T-cell (primary cell): ENCODE measurements around the gene SMPD3. TPM values are rescaled to one million over a fixed set of nuclear protein-coding genes. Genes with fewer than 3 reads are reported as not detected.

ENCODE experiments used
- ATAC-seq, 4 experiments: fragments of 200-7000 bp in 3 of 4; fragments of 150-1000 bp in 1 of 4; cut with Tn5 transposase; replicated peaks in 1 of 4; 1 replicate in 3 of 4; 2 replicates in 1 of 4; pipeline ENCODE4 v1.10.0; 2021; ENCODE audit warnings: moderate library complexity in 3 of 4, mild to moderate bottlenecking in 2 of 4, moderate number of reproducible peaks in 1 of 4
- CTCF ChIA-PET, 2 donors: fragments of 300-600 bp; sonication (Branson Sonifier 250); formaldehyde crosslinking; loops; one replicate each; lab custom pipeline; 2022; ENCODE audit warnings: antibody characterized with exemption in 2 of 2; lab: Charles Lee
- POLR2A ChIA-PET, 2 donors: fragments of 300-600 bp; sonication (Branson Sonifier 250); formaldehyde crosslinking; loops; one replicate each; lab custom pipeline; 2022; ENCODE audit warnings: antibody characterized with exemption in 2 of 2; lab: Charles Lee
- DNase-seq, 35 experiments: peaks; one replicate each; pipeline versions ENCODE4 v3.0.0 to v3.0.0-alpha.2; 2013 to 2023
- H3K27ac ChIP-seq: one replicate; pipeline ENCODE4 v1.5.1; 2013; ENCODE audit warnings: low read length
- H3K27me3 ChIP-seq, 2 experiments: replicated peaks in 1 of 2; 1 replicate in 1 of 2; 2 replicates in 1 of 2; pipeline versions ENCODE4 v1.6.1 to v1.7.0; 2013; ENCODE audit warnings: low read length in 1 of 2, mixed read lengths in 1 of 2; ENCODE audit not compliant: control insufficient read depth in 2 of 2, insufficient read depth in 2 of 2; ENCODE audit errors: extremely low read depth in 1 of 2
- H3K36me3 ChIP-seq, 2 donors: 1 replicate in 1 of 2; 2 replicates in 1 of 2; pipeline versions ENCODE4 v1.6.1 to v1.7.0; 2013; ENCODE audit warnings: low read length in 1 of 2; ENCODE audit not compliant: control insufficient read depth in 2 of 2, insufficient read depth in 1 of 2; ENCODE audit errors: extremely low read depth in 1 of 2
- H3K4me1 ChIP-seq, 2 experiments: 1 replicate in 1 of 2; 2 replicates in 1 of 2; pipeline versions ENCODE4 v1.6.1 to v1.7.0; 2013; ENCODE audit warnings: low read length in 2 of 2, mixed read lengths in 1 of 2; ENCODE audit not compliant: insufficient read depth in 2 of 2, control insufficient read depth in 1 of 2; ENCODE audit errors: extremely low read depth in 1 of 2
- H3K4me3 ChIP-seq, 2 donors: 1 replicate in 1 of 2; 2 replicates in 1 of 2; pipeline versions ENCODE4 v1.5.1 to v1.7.0; 2013; ENCODE audit warnings: mild to moderate bottlenecking in 2 of 2, low read length in 1 of 2, moderate library complexity in 1 of 2; ENCODE audit not compliant: control insufficient read depth in 1 of 2; ENCODE audit errors: extremely low read depth in 1 of 2
- H3K9me3 ChIP-seq: 2 replicates; pipeline ENCODE4 v1.7.0; 2013
- H3K27ac Mint-ChIP-seq, 2 donors: one replicate each; pipeline ENCODE4 v1.8.0; 2020 to 2021; ENCODE audit warnings: mild to moderate bottlenecking in 2 of 2, mixed read lengths in 2 of 2
- H3K27me3 Mint-ChIP-seq, 2 donors: one replicate each; pipeline ENCODE4 v1.8.0; 2021 to 2022; ENCODE audit warnings: mixed read lengths in 2 of 2
- H3K36me3 Mint-ChIP-seq: one replicate; pipeline ENCODE4 v1.8.0; 2021; ENCODE audit warnings: mixed read lengths
- H3K4me1 Mint-ChIP-seq, 3 donors: one replicate each; pipeline ENCODE4 v1.8.0; 2020 to 2022; ENCODE audit warnings: mixed read lengths in 3 of 3, mild to moderate bottlenecking in 1 of 3
- H3K4me3 Mint-ChIP-seq, 3 donors: one replicate each; pipeline ENCODE4 v1.8.0; 2020 to 2022; ENCODE audit warnings: mild to moderate bottlenecking in 3 of 3, mixed read lengths in 3 of 3, moderate library complexity in 3 of 3
- H3K9me3 Mint-ChIP-seq, 3 donors: one replicate each; pipeline ENCODE4 v1.8.0; 2020 to 2022; ENCODE audit warnings: mixed read lengths in 3 of 3
- WGBS: methylation state at CpG from one replicate; pipeline ENCODE4 v1.1.5; 2013; ENCODE audit warnings: missing lambda C conversion rate; ENCODE audit not compliant: insufficient coverage; 5-methylcytosine and 5-hydroxymethylcytosine counted together
- total RNA-seq, 35 experiments: library from RNA in 6 of 35; stranded (reverse) in 6 of 35; fragments of 120-200 nt in 1 of 35; gene quantifications; one replicate each; pipeline versions ENCODE4 v1.2.1 to v1.2.4 and lab custom pipeline; 2013 to 2026

SMPD3 gene
- total RNA-seq, 5 donors from 2014 or later (not counting 1 experiment from before 2014, with no cell fraction given): 0.93 to 2.3 (median 1.7) TPM

GRCh38 chr16:68310437-68310773 is 137.9 kb downstream of the SMPD3 start:
- Mint-ChIP-seq H3K27ac (peak overlapping the region; percentile 97 to 98), H3K27me3 (no peaks in the 10 kb centered on the region), H3K4me3 (peak overlapping the region; percentile 95 to 99 (median 98)), H3K36me3 (peaks cover 29% of the 10 kb centered on the region), H3K4me1 (peaks cover 46 to 60% (median 55%) of the 10 kb centered on the region in 3 donors), H3K9me3 (no peaks in the 10 kb centered on the region)
- Histone ChIP-seq H3K36me3 (peaks cover 6 to 52% of the 10 kb centered on the region in 2 donors), H3K4me1 (peaks cover 23 to 55% of the 10 kb centered on the region in 2 experiments), H3K9me3 (no peaks in the 10 kb centered on the region), H3K4me3 (peak overlapping the region; percentile 92 to 94), H3K27ac (peak overlapping the region; percentile 64), H3K27me3 (no peaks in the 10 kb centered on the region)
- ChIA-PET CTCF (interaction anchor here (0.5 to 2.7 kb wide), 13 partner anchors 10 to 69 kb away, joined by 3 to 73 read pairs (median 3); partner anchors contain the start of genes SLC7A6 (in 2 of the 2) and PLA2G15 (in 1 of the 2)), POLR2A (interaction anchor here in 1 of 2 donors (1.0 to 1.4 kb wide), 4 partner anchors 19 to 46 kb away, joined by 3 to 5 read pairs (median 4); partner anchors contain the start of gene SLC7A6)
- under 1% methylated on average over 29 of the region's 29 CpGs for WGBS
- DNase-seq: peak in 1 of 35 experiments; percentile 4
- no peak for ATAC-seq

DNA sequence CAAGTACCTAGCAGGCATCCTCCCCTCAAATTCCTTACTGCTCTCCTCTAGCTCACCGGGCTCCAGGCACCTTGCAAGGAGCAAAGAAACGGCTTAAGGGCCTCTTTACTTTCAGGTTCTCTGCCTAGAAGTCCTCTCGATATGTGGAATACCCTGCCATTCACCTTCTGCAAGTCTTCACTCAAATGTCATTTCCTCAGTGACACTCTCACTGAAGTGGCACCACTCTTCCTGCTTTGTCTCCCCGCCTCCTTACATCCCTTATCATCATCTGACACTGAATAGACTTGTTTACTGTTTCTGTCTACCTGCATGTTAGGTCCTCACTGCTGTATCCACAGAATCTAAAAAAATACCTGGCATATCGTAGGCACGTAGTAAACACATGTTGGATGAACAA is 138.5 kb downstream of the SMPD3 start:
- no peak for ATAC-seq
- H3K36me3 Mint-ChIP-seq: peaks cover 30% of the 10 kb centered on the region
- H3K27ac ChIP-seq: peak overlapping the region; percentile 64
- no peaks in the 10 kb centered on the region for H3K9me3 Mint-ChIP-seq
- H3K27ac Mint-ChIP-seq: peak overlapping the region; percentile 97 to 98
- POLR2A ChIA-PET: no interaction called here
- peaks cover 10 to 53% of the 10 kb centered on the region in 2 donors for H3K36me3 ChIP-seq
- H3K9me3 ChIP-seq: no peaks in the 10 kb centered on the region
- CTCF ChIA-PET: interaction anchor here (0.5 to 2.7 kb wide), 2 partner anchors 47 to 55 kb away, joined by 3 to 73 read pairs; partner anchors contain the start of gene SLC7A6 (in 1 of the 2)
- H3K4me1 Mint-ChIP-seq: peaks cover 49 to 61% (median 54%) of the 10 kb centered on the region in 3 donors
- H3K27me3 Mint-ChIP-seq: no peaks in the 10 kb centered on the region
- WGBS: 25% methylated on average over 5 of the region's 6 CpGs
- peak overlapping the region; percentile 92 to 94 for H3K4me3 ChIP-seq
- H3K4me3 Mint-ChIP-seq: peak overlapping the region; percentile 95 to 99 (median 98)
- H3K27me3 ChIP-seq: no peaks in the 10 kb centered on the region
- H3K4me1 ChIP-seq: peaks cover 23 to 55% of the 10 kb centered on the region in 2 experiments
- DNase-seq: peak in 2 of 35 experiments; percentile 7 to 45

Other genes with a start within 250 kb of the SMPD3 start
- gene ESRP2, start 212.4 kb downstream of the SMPD3 start, total RNA-seq: under 1 TPM in 3 of 5 donors, not detected in 2; 0.47 to 0.79 (median 0.62) TPM
- gene PLA2G15, start 203.1 kb downstream of the SMPD3 start, total RNA-seq: 10 to 100 TPM in 4 of 5 donors, 1 to 10 TPM in 1; 8.7 to 16.4 (median 10.9) TPM
- gene SLC7A6, start 184.0 kb downstream of the SMPD3 start, total RNA-seq: 100 to 1,000 TPM; 146 to 216 (median 185) TPM
- gene SLC7A6OS, start 137.6 kb downstream of the SMPD3 start, total RNA-seq: 10 to 100 TPM; 42.5 to 50.3 (median 43.9) TPM
- 10 to 100 TPM; 80.1 to 92.4 (median 87.2) TPM for gene PRMT7, start 137.5 kb downstream of the SMPD3 start, total RNA-seq
- gene ZFP90, start 90.8 kb upstream of the SMPD3 start, total RNA-seq: 10 to 100 TPM; 25.9 to 53.6 (median 46.7) TPM
- gene CDH3, start 196.8 kb upstream of the SMPD3 start, total RNA-seq: 1 to 10 TPM in 1 of 5 donors, under 1 TPM in 3, not detected in 1; 0.36 to 1.1 (median 0.60) TPM